ENCODE measurements around the gene NAB2.

NAB2 gene

DNA sequence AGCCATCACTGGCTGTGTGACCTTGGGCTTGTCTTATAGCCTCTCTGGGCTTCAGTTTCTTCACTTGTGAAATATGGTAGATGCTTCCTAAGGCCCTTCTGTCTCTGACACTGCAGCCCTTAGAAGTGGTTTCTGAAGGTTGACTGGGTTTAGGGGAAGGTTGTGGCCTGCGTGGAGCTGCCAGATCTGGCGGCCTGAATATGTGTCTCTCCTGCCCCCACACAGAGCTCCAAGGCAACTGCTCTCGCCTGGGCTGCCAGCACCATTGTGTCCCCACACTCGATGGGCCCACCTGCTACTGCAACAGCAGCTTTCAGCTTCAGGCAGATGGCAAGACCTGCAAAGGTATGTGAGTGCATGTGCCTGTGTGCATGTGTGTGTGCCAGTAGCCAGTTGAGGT lies 54.5 kb downstream of the NAB2 start:
- Histone ChIP-seq H3K27me3 (ENCODE audit: insufficient read depth, low read depth) (no peaks in the 10 kb centered on the region), H3K4me1 (ENCODE audit: low read depth, poor library complexity, severe bottlenecking) (no peaks in the 10 kb centered on the region), H3K9ac (no peak overlapping the region), H3K4me2 (no peak overlapping the region), H3K79me2 (ENCODE audit: insufficient read depth, low read depth) (no peaks in the 10 kb centered on the region), H4K20me1 (ENCODE audit: insufficient read depth) (no peaks in the 10 kb centered on the region), H3K4me3 (IDR thresholded peaks at IDR 0.05; ENCODE audit: insufficient read depth, low read depth, low read length) (no peak overlapping the region), H3K27ac (no peak overlapping the region), H3K36me3 (ENCODE audit: insufficient read depth) (no peaks in the 10 kb centered on the region), H2AFZ (ENCODE audit: low read depth) (no peak overlapping the region)
- TF ChIP-seq, protein P1, sequence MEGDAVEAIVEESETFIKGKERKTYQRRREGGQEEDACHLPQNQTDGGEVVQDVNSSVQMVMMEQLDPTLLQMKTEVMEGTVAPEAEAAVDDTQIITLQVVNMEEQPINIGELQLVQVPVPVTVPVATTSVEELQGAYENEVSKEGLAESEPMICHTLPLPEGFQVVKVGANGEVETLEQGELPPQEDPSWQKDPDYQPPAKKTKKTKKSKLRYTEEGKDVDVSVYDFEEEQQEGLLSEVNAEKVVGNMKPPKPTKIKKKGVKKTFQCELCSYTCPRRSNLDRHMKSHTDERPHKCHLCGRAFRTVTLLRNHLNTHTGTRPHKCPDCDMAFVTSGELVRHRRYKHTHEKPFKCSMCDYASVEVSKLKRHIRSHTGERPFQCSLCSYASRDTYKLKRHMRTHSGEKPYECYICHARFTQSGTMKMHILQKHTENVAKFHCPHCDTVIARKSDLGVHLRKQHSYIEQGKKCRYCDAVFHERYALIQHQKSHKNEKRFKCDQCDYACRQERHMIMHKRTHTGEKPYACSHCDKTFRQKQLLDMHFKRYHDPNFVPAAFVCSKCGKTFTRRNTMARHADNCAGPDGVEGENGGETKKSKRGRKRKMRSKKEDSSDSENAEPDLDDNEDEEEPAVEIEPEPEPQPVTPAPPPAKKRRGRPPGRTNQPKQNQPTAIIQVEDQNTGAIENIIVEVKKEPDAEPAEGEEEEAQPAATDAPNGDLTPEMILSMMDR (conservative IDR thresholded peaks at IDR 0.05; ENCODE audit: low read depth, low read length), result no peak
